RWPE2 (cell line): ENCODE results near the gene SYT8.

Experiments
- ATAC-seq: fragments of 200-7000 bp; cut with Tn5 transposase; 3 replicates; pipeline ENCODE4 v1.9.1; 2021; ENCODE audit warnings: low read depth
- DNase-seq: peaks from one replicate; pipeline ENCODE4 v3.0.0-alpha.2; 2020; ENCODE audit warnings: low spot score
- H3K27ac ChIP-seq: fragments of 450-650 bp; 2 replicates; pipeline ENCODE4 v1.5.1; 2017; ENCODE audit warnings: mild to moderate bottlenecking; ENCODE audit not compliant: poor library complexity, severe bottlenecking
- H3K27me3 ChIP-seq: fragments of 250-450 bp; sonication (Bioruptor Pico); 2 replicates; pipeline ENCODE4 v1.5.1; 2021; ENCODE audit warnings: mild to moderate bottlenecking, moderate library complexity; ENCODE audit not compliant: insufficient read depth, poor library complexity, severe bottlenecking
- H3K36me3 ChIP-seq: fragments of 250-450 bp; sonication (Bioruptor Pico); 2 replicates; pipeline ENCODE4 v1.5.1; 2020; ENCODE audit warnings: low read depth, mild to moderate bottlenecking, moderate library complexity
- H3K4me1 ChIP-seq: fragments of 250-450 bp; sonication (Bioruptor Pico); 2 replicates; pipeline ENCODE4 v1.5.1; 2021; ENCODE audit warnings: mild to moderate bottlenecking, moderate library complexity; ENCODE audit not compliant: insufficient read depth, poor library complexity, severe bottlenecking
- H3K4me3 ChIP-seq: fragments of 250-450 bp; sonication (Bioruptor Pico); 2 replicates; pipeline ENCODE4 v1.5.1; 2021; ENCODE audit warnings: mild to moderate bottlenecking, moderate library complexity; ENCODE audit not compliant: severe bottlenecking
- H3K9me3 ChIP-seq: fragments of 250-450 bp; sonication (Bioruptor Pico); 2 replicates; pipeline ENCODE4 v1.5.1; 2021; ENCODE audit warnings: mild to moderate bottlenecking, moderate library complexity; ENCODE audit not compliant: severe bottlenecking
- TF ChIP-seq, protein P1 (sequence below): fragments of 450-650 bp; IDR thresholded peaks from one replicate; pipeline ENCODE4 v1.5.1; 2017; ENCODE audit warnings: mild to moderate bottlenecking, moderate library complexity; ENCODE audit not compliant: poor library complexity, severe bottlenecking

Gene SYT8

GRCh38 chr11:1845095-1845429 lies 10.3 kb downstream of the SYT8 start:
- TF ChIP-seq, protein P1, sequence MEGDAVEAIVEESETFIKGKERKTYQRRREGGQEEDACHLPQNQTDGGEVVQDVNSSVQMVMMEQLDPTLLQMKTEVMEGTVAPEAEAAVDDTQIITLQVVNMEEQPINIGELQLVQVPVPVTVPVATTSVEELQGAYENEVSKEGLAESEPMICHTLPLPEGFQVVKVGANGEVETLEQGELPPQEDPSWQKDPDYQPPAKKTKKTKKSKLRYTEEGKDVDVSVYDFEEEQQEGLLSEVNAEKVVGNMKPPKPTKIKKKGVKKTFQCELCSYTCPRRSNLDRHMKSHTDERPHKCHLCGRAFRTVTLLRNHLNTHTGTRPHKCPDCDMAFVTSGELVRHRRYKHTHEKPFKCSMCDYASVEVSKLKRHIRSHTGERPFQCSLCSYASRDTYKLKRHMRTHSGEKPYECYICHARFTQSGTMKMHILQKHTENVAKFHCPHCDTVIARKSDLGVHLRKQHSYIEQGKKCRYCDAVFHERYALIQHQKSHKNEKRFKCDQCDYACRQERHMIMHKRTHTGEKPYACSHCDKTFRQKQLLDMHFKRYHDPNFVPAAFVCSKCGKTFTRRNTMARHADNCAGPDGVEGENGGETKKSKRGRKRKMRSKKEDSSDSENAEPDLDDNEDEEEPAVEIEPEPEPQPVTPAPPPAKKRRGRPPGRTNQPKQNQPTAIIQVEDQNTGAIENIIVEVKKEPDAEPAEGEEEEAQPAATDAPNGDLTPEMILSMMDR, result no peak
- no peaks in the 10 kb centered on the region for H3K27me3 ChIP-seq
- ATAC-seq, result no peak
- no peak for DNase-seq
- no peaks in the 10 kb centered on the region for H3K9me3 ChIP-seq
- no peak overlapping the region for H3K4me3 ChIP-seq
- peaks cover 12% of the 10 kb centered on the region for H3K4me1 ChIP-seq
- H3K27ac ChIP-seq, result peak overlapping the region; percentile 44
- no peaks in the 10 kb centered on the region for H3K36me3 ChIP-seq

DNA sequence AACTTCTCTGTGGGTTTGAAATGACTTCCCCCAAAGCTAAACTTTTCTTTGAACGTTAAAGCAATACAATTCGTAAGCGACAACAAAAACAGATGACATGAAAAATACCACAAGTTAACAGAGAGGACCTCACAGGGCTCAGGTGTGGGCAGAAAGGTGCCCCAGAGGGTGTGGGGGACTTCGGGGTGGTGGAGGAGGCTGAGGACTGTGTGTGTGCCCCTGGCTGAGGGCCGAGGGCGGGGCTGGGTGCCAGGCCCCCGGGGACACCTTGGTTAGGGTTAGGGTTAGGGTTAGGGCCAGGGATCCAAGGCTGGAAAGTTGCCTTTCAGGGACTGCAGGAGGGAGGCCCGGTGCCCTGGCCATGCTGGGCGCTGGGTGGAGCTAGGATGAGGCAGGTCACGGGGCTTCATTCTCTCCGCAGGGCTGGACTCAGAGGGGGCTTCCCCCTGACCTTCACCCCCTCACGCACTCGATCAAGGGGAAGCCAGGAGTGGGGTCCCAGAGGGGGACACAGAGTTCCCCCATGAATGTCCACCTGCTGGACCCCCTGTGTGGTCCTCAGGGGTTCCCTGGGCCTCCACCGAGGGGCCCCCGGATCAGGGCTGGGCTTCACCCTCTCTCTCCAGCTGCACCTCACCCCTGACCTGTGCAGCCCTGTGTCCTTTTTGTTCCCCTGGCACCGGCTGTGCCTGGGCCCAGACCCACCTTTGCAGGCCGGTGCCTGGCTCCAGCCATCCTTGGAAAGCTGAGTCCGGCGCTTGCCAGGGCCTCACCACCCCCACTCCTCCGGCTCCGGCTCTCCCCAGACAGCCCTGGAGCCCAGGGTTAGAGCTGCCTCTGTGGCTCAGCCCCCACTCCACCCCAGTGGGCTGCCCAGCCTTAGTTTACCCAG lies 11.0 kb downstream of the SYT8 start:
- peak overlapping the region; percentile 44 for H3K27ac ChIP-seq
- DNase-seq, result no peak
- no peaks in the 10 kb centered on the region for H3K9me3 ChIP-seq
- H3K4me3 ChIP-seq, result no peak overlapping the region
- H3K27me3 ChIP-seq, result no peaks in the 10 kb centered on the region
- no peaks in the 10 kb centered on the region for H3K36me3 ChIP-seq
- H3K4me1 ChIP-seq, result peaks cover 12% of the 10 kb centered on the region
- TF ChIP-seq, protein P1, result no peak
- no peak for ATAC-seq

DNA sequence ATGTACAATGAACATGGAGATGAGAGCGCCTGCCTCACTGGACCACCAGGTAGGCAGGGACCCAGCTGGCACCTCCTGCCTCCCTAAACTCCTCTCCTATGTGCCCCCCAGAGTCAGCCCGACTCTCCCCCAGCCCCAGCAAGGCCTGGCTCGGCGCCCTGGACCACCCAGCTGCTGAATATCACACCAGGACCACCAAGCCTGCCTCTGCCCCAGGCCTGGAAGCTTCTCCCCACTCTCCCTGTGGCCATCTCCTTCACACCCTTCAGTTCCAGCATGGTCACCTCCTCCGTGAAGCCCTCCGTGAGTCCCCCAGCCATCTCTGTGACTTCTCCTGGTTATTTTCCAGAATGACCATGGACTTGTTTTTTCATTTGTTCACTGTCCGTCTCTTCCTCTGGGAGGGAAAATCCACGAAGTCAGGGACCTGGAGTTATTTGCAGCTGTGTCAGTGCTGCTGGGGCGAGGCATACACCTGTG lies 11.7 kb downstream of the SYT8 start:
- no peak overlapping the region for H3K27ac ChIP-seq
- DNase-seq, result no peak
- TF ChIP-seq, protein P1, result no peak
- no peaks in the 10 kb centered on the region for H3K27me3 ChIP-seq
- H3K36me3 ChIP-seq, result no peaks in the 10 kb centered on the region
- no peak overlapping the region for H3K4me3 ChIP-seq
- ATAC-seq, result no peak
- H3K9me3 ChIP-seq, result no peaks in the 10 kb centered on the region
- H3K4me1 ChIP-seq, result peaks cover 12% of the 10 kb centered on the region

- Histone ChIP-seq H3K9me3 (no peaks in the 10 kb centered on the region), H3K27ac (no peak overlapping the region), H3K27me3 (no peaks in the 10 kb centered on the region), H3K4me3 (no peak overlapping the region), H3K4me1 (peaks cover 12% of the 10 kb centered on the region), H3K36me3 (no peaks in the 10 kb centered on the region)
- ATAC-seq (no peak), DNase-seq (no peak)
- TF ChIP-seq, protein P1, result no peak
These were observed 12.4 kb downstream of the SYT8 start for GRCh38 chr11:1847006-1847735.
